C1 segment of cervical spinal cord (tissue), 14 donors: ENCODE data around the gene MRPL14.

Experiments
- DNase-seq, 14 donors: peaks; one replicate each; lab custom pipeline; 2025; lab: John Stamatoyannopoulos, UW

Gene MRPL14

DNA sequence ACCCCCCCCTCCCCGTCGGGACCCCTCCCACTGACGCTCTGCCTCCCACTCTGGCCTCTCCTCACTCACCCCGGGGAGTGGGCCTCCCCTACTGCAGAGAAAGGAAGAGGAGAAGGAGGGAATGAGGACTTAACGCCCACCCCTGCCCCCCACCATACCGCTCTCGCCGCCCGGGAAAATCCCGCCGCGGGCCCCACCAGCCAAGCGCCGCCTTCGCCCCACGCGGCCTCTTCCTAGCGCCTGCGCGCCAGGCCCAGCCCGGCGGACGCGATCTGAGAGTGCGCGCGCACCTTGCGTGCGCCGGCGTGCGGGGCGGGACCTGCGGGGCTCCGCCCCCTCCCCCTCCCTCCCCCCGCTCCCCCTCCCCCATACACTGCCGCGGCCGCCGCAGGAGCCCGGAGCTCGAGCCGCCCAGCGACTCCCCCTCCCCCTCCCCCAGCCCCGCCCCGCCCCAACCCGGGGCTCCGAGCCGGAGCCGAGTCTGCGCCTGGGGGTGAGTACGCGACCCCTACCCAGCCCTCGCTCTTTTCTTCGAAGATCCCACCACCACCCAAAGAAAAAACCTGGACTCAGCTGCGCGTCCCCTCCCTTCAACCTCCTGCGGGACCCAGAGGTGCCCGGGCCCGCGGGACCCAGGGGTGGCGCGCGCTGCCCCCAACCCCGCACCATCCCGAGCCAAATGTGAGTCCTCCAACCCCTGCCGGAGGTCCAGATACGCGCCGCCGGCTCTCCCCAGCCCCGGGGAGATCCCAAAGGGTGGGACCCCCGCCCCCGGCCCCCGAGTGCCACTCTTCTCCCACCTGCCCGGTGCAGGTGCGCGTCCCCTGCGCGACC, at the start of gene MRPL14, which contains the start of gene TMEM63B:
Gene MRPL14, minus strand, starts transcription at position 267 of the 834 bp plus-strand sequence. CDS start 10,841 bp downstream, outside the sequence.
Gene TMEM63B, plus strand, starts transcription at position 369 of the 834 bp plus-strand sequence. CDS start 7,031 bp downstream, outside the sequence.
- peak in 13 of 14 donors; percentile 48 to 96 (median 82) for DNase-seq

DNA sequence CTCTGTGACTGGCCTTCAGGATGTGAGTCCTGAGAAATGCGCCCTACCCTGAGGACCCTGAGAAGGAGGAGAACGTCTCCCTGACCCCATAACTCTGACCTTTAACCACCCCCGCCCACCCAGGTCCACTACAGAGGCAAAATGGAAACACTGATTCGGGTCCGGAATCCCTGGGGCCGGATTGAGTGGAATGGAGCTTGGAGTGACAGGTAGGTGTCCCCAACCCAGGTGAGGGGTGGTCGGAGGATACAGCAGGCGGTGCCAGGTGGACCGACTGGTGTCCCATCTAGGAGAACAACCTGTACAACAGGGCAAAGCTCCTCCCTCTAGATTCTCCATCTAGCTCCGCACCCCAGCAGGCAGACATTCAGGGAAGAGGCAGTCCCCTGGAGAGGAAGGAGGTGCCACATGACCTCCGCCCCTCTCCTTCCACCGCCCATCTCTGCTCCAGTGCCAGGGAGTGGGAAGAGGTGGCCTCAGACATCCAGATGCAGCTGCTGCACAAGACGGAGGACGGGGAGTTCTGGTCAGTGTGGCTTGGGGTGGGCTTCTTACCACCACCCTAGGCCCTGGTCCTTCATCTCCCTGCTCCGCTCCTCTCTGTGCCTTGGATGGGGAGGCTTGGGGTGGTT, 49.0 kb upstream of the MRPL14 start:
- DNase-seq, result no peak

DNA sequence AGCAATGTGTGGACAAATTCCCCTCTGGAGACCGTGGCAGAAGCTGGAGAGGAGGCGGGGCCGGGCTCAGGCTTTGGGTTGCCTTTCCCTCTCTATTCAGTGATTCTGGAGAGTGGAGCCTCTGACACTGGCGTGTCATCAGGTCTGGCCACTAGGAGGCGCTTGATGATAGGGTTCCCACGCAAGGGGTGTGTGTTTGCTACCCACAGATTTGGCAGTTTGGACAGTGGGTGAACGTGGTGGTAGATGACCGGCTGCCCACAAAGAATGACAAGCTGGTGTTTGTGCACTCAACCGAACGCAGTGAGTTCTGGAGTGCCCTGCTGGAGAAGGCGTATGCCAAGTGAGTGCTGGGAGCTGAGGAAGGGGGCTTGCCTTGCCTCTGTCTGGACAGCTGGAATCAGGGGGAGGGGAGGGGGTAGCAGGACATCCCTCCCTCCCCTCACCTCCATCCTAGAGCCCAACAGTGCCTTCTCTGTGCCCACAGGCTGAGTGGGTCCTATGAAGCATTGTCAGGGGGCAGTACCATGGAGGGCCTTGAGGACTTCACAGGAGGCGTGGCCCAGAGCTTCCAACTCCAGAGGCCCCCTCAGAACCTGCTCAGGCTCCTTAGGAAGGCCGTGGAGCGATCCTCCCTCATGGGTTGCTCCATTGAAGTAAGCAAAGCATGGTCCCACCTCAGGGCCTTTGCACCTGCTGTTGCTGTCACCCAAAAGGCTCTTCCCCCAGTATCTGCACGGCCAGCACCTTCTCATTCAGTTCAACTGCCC, 45.7 kb upstream of the MRPL14 start:
- peak in 12 of 14 donors; percentile 13 to 71 (median 60) for DNase-seq

DNA sequence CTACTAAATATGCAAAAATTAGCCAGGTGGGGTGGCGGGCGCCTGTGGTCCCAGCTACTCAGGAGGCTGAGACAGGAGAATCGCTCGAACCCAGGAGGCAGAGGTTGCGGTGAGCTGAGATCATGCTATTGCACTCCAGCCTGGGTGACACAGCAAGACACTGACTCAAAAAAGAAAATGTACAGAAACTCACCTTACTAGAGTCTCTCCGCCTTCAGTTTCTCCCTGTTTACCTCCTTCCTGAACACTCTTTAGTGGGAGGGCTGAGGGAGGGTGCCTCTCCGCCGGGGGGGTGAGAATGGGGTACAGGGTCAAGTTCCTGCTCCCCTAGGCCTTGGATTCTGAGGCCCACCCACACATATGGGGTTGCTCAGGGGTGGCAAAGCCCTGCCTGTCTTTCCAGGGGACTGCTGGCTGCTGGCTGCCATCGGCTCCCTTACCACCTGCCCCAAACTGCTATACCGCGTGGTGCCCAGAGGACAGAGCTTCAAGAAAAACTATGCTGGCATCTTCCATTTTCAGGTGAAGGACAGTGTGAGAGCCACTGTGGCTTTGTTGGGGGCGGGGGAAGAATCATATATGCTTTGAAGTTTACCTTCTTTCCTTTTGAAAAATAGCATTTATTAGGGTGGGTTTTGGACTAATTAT, 44.8 kb upstream of the MRPL14 start:
- no peak for DNase-seq

DNA sequence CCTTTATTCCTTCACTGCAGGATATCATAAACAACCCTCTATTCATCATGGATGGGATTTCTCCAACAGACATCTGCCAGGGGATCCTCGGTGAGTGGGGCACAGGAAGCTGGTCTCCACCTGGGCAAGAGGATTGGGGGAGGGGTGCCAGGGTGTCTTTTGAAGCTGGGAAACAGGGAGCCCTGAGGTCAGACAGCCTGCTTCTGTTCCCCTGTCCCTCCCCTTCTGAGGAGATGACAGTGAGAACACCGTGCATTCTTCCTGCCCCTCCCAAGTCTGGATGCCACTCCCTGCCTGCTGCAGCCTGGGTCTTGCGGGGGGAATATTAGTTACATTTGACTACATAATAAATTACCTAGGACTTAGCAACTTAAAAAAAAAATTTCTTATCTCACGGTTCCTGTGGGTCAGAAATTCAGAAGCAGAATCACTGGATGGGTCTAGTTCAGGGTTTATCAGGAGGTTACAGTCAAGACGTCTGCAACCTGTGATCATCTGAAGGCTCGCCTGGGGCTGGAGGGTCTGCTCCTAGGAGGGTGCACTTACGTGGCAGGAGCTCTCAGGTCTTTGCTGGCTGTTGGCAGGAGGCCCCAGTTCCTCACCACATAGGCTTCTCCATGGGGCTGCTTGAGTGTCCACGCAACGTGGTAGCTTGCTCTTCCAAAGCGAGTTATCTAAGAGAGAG, 42.8 kb upstream of the MRPL14 start:
- DNase-seq, result no peak

DNA sequence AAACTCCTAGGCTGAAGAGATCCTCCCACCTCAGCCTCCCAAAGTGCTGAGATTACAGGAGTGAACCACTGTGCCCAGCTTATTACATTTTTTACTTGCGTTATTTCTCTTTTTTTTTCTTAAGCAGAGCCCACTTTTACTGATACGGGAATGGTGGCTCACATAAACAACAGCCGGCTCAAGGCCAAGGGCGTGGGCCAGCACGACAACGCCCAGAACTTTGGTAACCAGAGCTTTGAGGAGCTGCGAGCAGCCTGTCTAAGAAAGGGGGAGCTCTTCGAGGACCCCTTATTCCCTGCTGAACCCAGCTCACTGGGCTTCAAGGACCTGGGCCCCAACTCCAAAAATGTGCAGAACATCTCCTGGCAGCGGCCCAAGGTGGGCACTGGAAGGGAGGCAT, 41.9 kb upstream of the MRPL14 start:
- DNase-seq, result no peak

DNA sequence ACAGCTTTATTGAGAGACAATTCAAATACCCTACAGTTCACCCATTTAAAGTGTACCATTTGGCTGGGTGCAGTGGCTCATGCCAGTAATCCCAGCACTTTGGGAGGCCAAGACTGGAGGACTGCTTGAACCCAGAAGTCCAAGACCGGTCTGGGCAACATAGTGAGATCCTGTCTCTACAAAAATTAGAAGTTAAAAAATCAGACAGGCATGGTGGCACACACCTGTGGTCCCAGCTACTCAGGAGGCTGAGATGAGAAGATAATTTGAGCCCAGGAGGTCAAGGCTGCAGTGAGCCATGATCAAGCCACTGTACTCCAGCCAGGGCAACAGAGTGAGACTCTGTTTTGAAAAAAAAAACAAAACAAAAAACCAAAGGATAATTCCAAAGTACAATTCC, 40.3 kb upstream of the MRPL14 start:
- no peak for DNase-seq

DNA sequence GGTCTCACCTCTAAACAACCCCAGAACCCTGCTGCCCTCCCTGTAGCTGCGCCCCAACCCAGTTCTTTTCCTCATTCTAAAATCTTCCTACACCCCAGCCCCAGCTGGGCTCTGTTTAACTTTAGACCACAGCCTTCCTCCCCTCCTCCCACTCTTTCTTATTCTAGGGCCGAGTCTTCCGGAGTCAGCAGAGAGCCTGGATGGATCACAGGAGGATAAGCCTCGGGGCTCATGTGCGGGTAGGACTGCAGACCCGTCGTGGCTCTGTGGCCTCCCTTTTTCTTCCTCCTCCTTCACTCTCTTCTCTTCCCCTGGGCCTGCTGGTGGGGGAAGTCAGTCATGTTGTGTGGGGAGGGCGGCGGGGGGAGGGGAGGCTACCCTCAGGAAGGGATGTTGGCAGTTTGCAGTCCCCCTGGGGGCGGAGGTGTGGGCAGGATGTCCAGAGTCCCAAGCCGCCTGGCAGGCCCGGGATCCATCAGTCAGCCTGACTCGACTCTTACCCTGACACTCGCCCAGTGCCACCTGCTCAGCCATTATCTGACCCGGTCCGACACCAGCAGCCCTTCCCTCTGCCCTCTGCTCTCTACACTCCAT, 39.4 kb upstream of the MRPL14 start:
- DNase-seq, result no peak

DNA sequence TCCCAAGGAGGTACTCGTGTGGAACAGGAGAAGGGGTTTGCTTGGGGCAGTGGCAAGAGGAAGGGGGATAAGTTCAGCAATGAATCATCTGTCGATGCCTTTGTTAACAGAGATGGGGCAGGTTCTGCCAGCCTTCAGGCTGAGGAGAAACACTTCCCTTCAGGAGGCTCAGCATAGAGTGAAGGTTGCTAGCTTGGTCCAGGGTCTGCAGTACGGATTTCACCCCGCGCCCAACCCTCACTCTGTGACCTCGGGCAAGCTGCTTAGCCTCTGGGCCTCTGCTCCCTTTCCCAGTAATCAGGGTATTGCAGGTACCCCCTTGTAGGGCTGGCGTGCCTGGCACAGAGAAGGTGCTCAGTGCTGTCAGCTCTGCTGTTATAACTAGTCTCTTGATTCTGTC, 38.9 kb upstream of the MRPL14 start:
- DNase-seq, result no peak

DNA sequence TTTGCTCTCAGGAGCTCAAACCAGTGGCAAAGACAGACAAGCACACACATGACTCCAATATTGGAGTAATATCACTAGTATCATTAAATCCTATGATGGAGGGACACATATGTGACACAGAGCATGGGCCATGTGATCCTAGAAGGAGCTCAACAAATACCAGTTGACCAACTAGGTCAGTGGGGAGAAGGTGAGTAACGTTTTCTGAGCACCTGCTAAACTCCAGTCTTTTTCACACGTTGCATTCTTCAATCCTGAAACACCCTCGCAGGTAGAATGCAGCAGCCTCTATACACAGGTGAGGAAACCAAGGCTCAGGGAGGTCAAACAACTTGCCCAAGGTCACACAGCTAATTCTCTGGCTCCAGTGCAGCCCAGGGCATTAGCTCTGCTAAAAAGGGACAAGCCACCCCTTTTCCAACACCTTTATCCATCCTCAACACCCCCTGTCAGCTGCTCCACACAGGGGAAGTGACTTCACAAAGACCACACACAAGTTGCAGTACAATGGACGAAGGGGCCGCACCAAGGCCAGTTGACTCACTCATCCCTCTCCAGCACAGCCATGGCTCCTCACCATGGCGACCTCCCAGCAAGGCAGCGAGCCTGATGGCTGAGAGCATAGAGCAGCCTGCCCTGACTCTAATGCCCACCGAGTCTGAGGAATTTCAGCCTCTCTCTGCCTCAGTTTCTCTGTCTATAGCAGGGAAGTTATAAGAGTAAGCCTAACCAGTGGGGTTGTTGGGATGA, 35.8 kb upstream of the MRPL14 start:
- DNase-seq, result no peak

DNA sequence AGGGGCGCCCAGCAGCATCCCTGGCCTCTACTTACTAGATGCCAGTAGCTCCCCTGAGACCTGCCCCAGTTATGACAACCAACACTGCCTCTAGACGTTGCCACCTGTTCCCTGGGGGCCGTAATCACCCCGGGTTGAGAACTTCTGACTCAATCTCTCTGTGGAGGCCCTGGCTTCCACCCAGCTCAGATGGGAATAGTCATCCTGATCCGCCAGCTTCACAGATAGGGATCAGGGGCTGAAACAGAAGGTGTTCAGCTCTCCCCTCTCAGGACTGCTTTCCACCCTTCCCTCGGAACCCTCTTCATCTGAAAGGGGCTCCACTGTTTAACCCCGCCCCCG, 34.7 kb upstream of the MRPL14 start:
- DNase-seq, result no peak

DNA sequence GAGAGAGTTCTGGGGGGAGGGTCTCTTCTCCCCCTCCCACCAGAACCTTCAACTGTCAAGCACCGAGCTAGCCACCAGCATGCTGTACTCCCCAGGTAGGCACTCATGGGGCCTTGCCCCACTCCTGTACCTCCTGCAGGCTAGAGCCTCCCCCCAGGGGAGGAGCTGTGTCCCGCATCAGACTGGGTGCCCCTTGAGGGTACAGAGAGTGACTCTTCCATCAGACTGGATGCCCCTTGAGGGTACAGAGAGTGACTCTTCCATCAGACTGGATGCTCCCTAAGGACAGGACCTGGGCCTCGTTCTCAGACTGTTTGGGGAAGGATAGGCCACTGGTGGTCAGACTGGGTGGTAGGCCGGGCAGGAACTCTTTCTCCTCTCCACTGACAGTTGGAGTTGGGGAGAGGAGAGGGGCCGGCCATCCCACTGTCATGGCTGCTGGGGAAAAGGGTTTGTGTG, 31.5 kb upstream of the MRPL14 start, which contains the start of gene CAPN11:
Gene CAPN11, plus strand, starts transcription at position 51 of the 459 bp plus-strand sequence. Its CDS starts 29 bp downstream, at position 80.
- no peak for DNase-seq

DNA sequence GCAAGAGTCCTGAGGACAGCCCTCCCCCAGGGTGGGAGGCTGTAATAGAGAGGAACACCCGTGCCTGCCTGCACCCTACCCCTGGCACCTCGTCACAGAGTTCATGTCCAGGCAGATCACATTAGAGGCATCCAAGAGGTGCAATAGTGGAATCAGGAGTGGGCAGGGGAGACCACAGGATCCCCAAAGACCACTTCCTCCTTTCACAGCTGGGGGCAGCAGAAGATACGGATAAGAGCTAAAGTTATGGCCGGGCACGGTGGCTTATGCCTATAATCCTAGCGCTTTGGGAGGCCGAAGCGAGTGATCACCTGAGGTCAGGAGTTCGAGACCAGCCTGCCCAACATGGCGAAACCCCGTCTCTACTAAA, 29.9 kb upstream of the MRPL14 start:
- no peak for DNase-seq

DNA sequence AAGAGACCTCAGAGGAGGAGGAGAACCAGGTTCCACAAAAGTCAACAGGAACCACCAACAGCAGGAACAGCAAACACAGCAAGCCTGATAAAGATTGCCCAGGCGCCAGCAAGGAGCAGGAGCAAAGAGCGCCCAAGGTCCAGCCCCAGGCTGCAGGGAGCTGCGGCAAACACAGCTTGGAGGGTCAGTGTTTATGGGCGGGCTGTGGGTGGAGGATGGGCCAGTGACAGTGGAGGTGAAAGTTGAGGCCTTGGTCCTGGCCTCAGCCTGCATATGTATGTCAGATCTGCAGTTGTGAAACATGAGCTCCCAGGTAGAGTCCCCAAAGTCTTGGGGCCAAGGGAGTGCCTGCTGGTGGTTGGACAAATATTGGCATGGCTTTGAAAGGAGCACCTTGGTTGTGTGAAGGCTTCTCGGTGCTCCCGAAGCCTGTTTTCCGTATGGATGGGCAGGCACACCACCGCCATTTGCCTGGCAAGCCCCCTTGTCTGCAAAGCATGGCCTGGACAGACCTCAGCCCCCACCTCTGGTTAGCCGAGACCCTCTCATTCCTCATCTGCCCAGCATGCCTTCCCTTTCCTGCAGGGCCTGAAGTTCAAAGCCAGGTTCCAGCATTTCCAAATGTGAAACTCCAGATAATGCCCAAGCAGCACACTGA, 29.4 kb upstream of the MRPL14 start:
- DNase-seq, result no peak

DNA sequence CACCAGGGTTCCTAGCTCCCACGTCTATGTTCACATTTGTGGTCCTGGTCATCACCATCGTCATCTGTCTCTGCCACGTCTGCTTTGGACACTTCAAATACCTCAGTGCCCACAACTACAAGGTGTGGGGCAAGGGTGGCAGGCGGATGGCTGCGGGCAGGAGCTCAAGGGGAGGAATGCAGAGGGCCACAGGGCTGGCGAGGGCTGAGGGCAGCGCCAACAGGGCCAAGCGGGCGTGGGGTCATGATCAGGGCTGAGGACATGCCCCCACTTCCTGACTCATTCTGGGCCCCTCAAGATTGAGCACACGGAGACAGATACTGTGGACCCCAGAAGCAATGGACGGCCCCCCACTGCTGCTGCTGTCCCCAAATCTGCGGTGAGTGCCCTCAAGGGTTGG, 26.8 kb upstream of the MRPL14 start:
- DNase-seq, result no peak

DNA sequence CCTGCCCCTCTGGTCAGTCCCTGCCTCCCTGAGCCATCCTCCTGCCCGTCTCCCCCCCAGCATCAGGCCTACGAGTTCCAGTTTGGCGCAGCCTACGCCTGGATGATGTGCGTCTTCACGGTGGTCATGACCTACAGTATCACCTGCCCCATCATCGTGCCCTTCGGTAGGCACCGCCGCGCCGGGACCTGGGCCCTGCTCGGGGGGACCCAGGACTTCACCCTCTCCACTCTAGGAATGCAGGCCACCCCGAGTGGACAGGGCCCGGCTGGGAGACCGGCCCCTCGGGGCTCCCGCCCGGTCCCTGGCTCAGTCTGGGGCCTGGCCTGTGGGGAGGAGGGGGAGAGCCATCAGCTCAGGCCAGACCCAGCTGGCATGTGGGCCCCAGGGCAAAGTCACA, 25.3 kb upstream of the MRPL14 start:
- no peak for DNase-seq

DNA sequence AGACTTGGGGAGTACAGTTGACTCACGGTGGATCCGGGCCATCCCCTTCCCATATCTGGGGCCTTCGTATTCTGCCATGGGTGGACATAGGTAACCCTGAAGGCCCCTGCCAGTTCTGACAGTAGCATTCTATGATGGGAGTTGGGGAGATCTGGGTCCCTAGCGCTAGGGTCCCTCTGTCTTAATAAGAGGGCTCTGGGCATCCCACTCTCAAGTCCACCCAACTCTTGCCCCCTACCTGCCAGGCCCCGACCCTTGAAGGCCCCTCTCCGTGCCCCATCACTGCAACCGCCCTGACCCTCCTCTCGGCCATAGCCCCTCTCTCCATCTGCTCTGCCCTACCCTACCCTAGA, 24.8 kb upstream of the MRPL14 start:
- no peak for DNase-seq

DNA sequence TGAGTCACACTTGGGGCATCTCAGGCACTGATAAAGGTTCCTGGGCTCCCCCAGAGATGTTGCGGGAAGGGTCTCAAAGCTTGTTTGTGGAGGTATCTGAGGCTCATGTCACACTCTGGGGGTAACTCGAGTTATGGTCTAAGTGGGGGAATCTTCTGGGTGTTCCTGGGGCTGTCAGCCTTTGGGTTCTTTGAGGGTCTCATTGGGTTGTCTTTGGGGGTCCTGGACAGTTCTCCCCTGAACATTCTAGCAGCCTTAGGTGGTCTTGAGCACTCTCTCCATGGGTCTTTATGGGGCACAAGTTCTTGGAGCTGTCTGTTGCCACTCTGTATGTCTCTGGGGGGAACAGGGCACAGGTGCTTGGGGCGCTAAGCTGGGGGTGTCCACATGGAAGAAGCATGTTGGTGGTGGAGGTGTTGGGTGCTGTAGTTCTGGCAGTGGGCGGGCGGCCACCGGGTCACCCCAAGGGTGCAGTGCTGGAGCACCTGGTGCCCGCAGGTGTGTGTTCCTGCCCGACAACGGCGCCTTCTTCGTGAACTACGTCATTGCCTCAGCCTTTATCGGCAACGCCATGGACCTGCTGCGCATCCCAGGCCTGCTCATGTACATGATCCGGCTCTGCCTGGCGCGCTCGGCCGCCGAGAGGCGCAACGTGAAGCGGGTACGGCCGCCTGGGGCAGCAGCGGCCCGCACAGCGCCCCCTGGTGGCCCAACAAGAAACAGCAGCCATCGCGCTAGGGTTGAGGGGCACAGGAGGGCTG, 24.3 kb upstream of the MRPL14 start:
- peak in 11 of 14 donors; percentile 6 to 67 (median 30) for DNase-seq
